GM23338 (cell line): ENCODE data around the gene SERINC5. TPM values are rescaled to one million over a fixed set of nuclear protein-coding genes. Genes with fewer than 3 reads are reported as not detected.

Experiments
- CREB1 ChIP-seq: fragments of 250-450 bp; sonication (Bioruptor Pico); IDR thresholded peaks from 2 replicates; pipeline ENCODE4 v1.5.0; 2020; ENCODE audit warnings: low read depth, mild to moderate bottlenecking, moderate library complexity
- CTCF ChIP-seq, 2 experiments: fragments of 200-600 bp in 1 of 2; sonication (generic) in 1 of 2; conservative IDR thresholded peaks; 2 replicates each; pipeline versions ENCODE4 v1.5.1 to v1.6.1; 2016 to 2017; ENCODE audit warnings: antibody characterized with exemption in 2 of 2, low read depth in 2 of 2, mild to moderate bottlenecking in 2 of 2, moderate library complexity in 1 of 2
- ETS1 ChIP-seq: IDR thresholded peaks from 2 replicates; pipeline ENCODE4 v1.6.1; 2016; ENCODE audit warnings: antibody characterized with exemption
- EZH2 ChIP-seq: fragments of 200-600 bp; sonication (generic); IDR thresholded peaks from one replicate; pipeline ENCODE4 v1.8.0; 2017; ENCODE audit warnings: antibody characterized with exemption, mild to moderate bottlenecking, low read depth; ENCODE audit not compliant: unreplicated experiment
- EZH2phosphoT487 ChIP-seq: fragments of 200-600 bp; sonication (generic); IDR thresholded peaks from one replicate; pipeline ENCODE4 v1.8.1; 2018; ENCODE audit warnings: antibody characterized with exemption; ENCODE audit not compliant: unreplicated experiment
- JUNB ChIP-seq: IDR thresholded peaks from one replicate; pipeline ENCODE4 v1.6.1; 2016; ENCODE audit warnings: antibody characterized with exemption; ENCODE audit not compliant: unreplicated experiment
- NANOG ChIP-seq: IDR thresholded peaks from 2 replicates; pipeline ENCODE4 v1.6.1; 2016; ENCODE audit warnings: antibody characterized with exemption, borderline replicate concordance
- REST ChIP-seq: IDR thresholded peaks from one replicate; pipeline ENCODE4 v1.6.1; 2018; ENCODE audit warnings: antibody characterized with exemption; ENCODE audit not compliant: unreplicated experiment
- STAT1 ChIP-seq: IDR thresholded peaks from one replicate; pipeline ENCODE4 v1.6.1; 2016; ENCODE audit warnings: antibody characterized with exemption; ENCODE audit not compliant: unreplicated experiment
- ZNF331 ChIP-seq: fragments of 250-450 bp; sonication (Bioruptor Pico); IDR thresholded peaks from 2 replicates; pipeline ENCODE4 v1.5.0; 2020; ENCODE audit warnings: low read depth, mild to moderate bottlenecking, moderate library complexity
- ZNF462 ChIP-seq: fragments of 250-450 bp; sonication (Bioruptor Pico); IDR thresholded peaks from 2 replicates; pipeline ENCODE4 v1.5.0; 2020; ENCODE audit warnings: mild to moderate bottlenecking, moderate library complexity
- polyA plus RNA-seq: library from polyadenylated mRNA; unstranded; fragments of >200 nt; fragmentation: Nextera tagmentation; extraction: Ambion mirVana; gene quantifications from 2 replicates; pipeline ENCODE4 v1.2.1, GENCODE V29; 2016
- total RNA-seq: library from RNA; depleted of rRNA; stranded (reverse); fragments of >200 nt; shearing (Covaris generic); gene quantifications from 2 replicates; pipeline ENCODE4 v1.2.3, GENCODE V29; 2014

SERINC5 gene
- total and polyA plus RNA-seq, 2 experiments from 2014 or later, result 34.0 to 107 TPM

GRCh38 chr5:80106916-80107315, 148.9 kb downstream of the SERINC5 start (continued):
- TF ChIP-seq ZNF462, result no peak
- no peak for TF ChIP-seq STAT1
- TF ChIP-seq ZNF331, result no peak
- no peak for TF ChIP-seq CREB1 (CRISPR knock-in tag)
- TF ChIP-seq ETS1, result no peak
- TF ChIP-seq NANOG, result no peak
- TF ChIP-seq REST, result no peak
- TF ChIP-seq EZH2, result no peak
- no peak for TF ChIP-seq CTCF (conservative IDR thresholded peaks at IDR 0.05; ENCODE audit: low read depth in 2 of 2)
- no peak for TF ChIP-seq JUNB
- TF ChIP-seq EZH2phosphoT487, result no peak
